ENCODE results near the gene NKAIN2.
"Not testable (repeated sequence)": the region's sequence is repeated elsewhere in the genome, so short reads cannot be mapped to it uniquely, and the experiment has no call there.

NKAIN2 gene

GRCh38 chr6:124434421-124434820, 630.8 kb downstream of the NKAIN2 start:
- DNase-seq (ENCODE audit: low read depth in 2 of 2) = no peak

- DNase-seq (ENCODE audit: low read depth in 2 of 2) = no peak
Observed at GRCh38 chr6:124436803-124437202, 633.1 kb downstream of the NKAIN2 start.

GRCh38 chr6:124438546-124439065, 634.9 kb downstream of the NKAIN2 start:
- no peak for DNase-seq (ENCODE audit: low read depth in 2 of 2)

- no peak for DNase-seq (ENCODE audit: low read depth in 2 of 2)
Observed at GRCh38 chr6:124441450-124441849, 637.8 kb downstream of the NKAIN2 start.

- DNase-seq (ENCODE audit: low read depth in 2 of 2) = no peak
Observed at GRCh38 chr6:124443541-124443940, 639.9 kb downstream of the NKAIN2 start.

- DNase-seq (ENCODE audit: low read depth in 2 of 2) = no peak
Observed at GRCh38 chr6:124445581-124445980, 641.9 kb downstream of the NKAIN2 start.

- DNase-seq (ENCODE audit: low read depth in 2 of 2) = no peak
Observed at GRCh38 chr6:124446961-124447360, 643.3 kb downstream of the NKAIN2 start.

GRCh38 chr6:124459268-124459667, 655.6 kb downstream of the NKAIN2 start:
- DNase-seq (ENCODE audit: low read depth in 2 of 2) = no peak

GRCh38 chr6:124462750-124463149, 659.1 kb downstream of the NKAIN2 start:
- DNase-seq (ENCODE audit: low read depth in 2 of 2) = no peak

GRCh38 chr6:124463271-124463670, 659.6 kb downstream of the NKAIN2 start:
- DNase-seq (ENCODE audit: low read depth in 2 of 2) = no peak

GRCh38 chr6:124464600-124464999, 660.9 kb downstream of the NKAIN2 start:
- DNase-seq (ENCODE audit: low read depth in 2 of 2) = not testable (repeated sequence)

GRCh38 chr6:124466949-124467348, 663.3 kb downstream of the NKAIN2 start:
- no peak for DNase-seq (ENCODE audit: low read depth in 2 of 2)

- no peak for DNase-seq (ENCODE audit: low read depth in 2 of 2)
Observed at GRCh38 chr6:124467366-124467765, 663.7 kb downstream of the NKAIN2 start.

- DNase-seq (ENCODE audit: low read depth in 2 of 2) = no peak
Observed at GRCh38 chr6:124470803-124471202, 667.1 kb downstream of the NKAIN2 start.

- no peak for DNase-seq (ENCODE audit: low read depth in 2 of 2)
Observed at GRCh38 chr6:124475176-124475575, 671.5 kb downstream of the NKAIN2 start.

- DNase-seq (ENCODE audit: low read depth in 2 of 2) = no peak
Observed at GRCh38 chr6:124478906-124479305, 675.2 kb downstream of the NKAIN2 start.

- DNase-seq (ENCODE audit: low read depth in 2 of 2) = no peak
Observed at GRCh38 chr6:124479991-124480430, 676.3 kb downstream of the NKAIN2 start.

- no peak for DNase-seq (ENCODE audit: low read depth in 2 of 2)
Observed at GRCh38 chr6:124482071-124482491, 678.4 kb downstream of the NKAIN2 start.

GRCh38 chr6:124487623-124488431, 684.2 kb downstream of the NKAIN2 start:
- no peak for DNase-seq (ENCODE audit: low read depth in 2 of 2)

GRCh38 chr6:124490122-124490521, 686.5 kb downstream of the NKAIN2 start:
- DNase-seq (ENCODE audit: low read depth in 2 of 2) = no peak

GRCh38 chr6:124493259-124493658, 689.6 kb downstream of the NKAIN2 start:
- no peak for DNase-seq (ENCODE audit: low read depth in 2 of 2)

- no peak for DNase-seq (ENCODE audit: low read depth in 2 of 2)
Observed at GRCh38 chr6:124494956-124495664, 691.4 kb downstream of the NKAIN2 start.

GRCh38 chr6:124495665-124496190, 692.1 kb downstream of the NKAIN2 start:
- no peak for DNase-seq (ENCODE audit: low read depth in 2 of 2)

Measured in stimulated activated CD8-positive, alpha-beta memory T cell treated with anti-CD3 and anti-CD28 coated beads, Interleukin-15, amount 100 ng/mL, for 4 hours (primary cell).